GM12891 (cell line): ENCODE results near the gene ARMC5. TPM values are rescaled to one million over a fixed set of nuclear protein-coding genes. Genes with fewer than 3 reads are reported as not detected.
A peak's percentile ranks its signal among the peaks of the same experiment; 100 is the strongest.
"Not testable (repeated sequence)": the region's sequence is repeated elsewhere in the genome, so short reads cannot be mapped to it uniquely, and the experiment has no call there.

ENCODE experiments used
- DNase-seq: peaks from one replicate; pipeline ENCODE4 v3.0.0; 2011; ENCODE audit warnings: low spot score; ENCODE audit not compliant: insufficient read length
- FAIRE-seq: peaks from 2 replicates; lab custom pipeline; 2011; peaks lifted over from hg19 to GRCh38; lab: Jason Lieb, UNC
- PAX5 ChIP-seq: IDR thresholded peaks from 2 replicates; pipeline ENCODE4 v1.6.1; 2011; ENCODE audit warnings: low read length, moderate library complexity, mild to moderate bottlenecking; ENCODE audit not compliant: insufficient read depth, severe bottlenecking
- POLR2A ChIP-seq: IDR thresholded peaks from 2 replicates; pipeline ENCODE4 v1.6.1; 2011; ENCODE audit warnings: low read depth, low read length, control low read depth
- POLR2AphosphoS5 ChIP-seq: IDR thresholded peaks from 2 replicates; pipeline ENCODE4 v1.6.1; 2011; ENCODE audit warnings: low read depth, low read length, control low read depth
- POU2F2 ChIP-seq: IDR thresholded peaks from 2 replicates; pipeline ENCODE4 v1.6.1; 2011; ENCODE audit warnings: low read depth, mild to moderate bottlenecking, control low read depth, low read length, moderate library complexity
- SPI1 ChIP-seq: IDR thresholded peaks from 2 replicates; pipeline ENCODE4 v1.6.1; 2011; ENCODE audit warnings: low read depth, low read length, control low read depth
- TAF1 ChIP-seq: IDR thresholded peaks from 2 replicates; pipeline ENCODE4 v1.6.1; 2011; ENCODE audit warnings: low read depth, low read length, control low read depth
- polyA plus RNA-seq: library from polyadenylated mRNA; unstranded; fragments of >200 nt; gene quantifications from one replicate; pipeline ENCODE4 v1.2.1, GENCODE V29; 2012; ENCODE audit warnings: low read depth, missing spikeins, inconsistent platforms; ENCODE audit not compliant: missing spikeins

The ARMC5 gene, protein sequence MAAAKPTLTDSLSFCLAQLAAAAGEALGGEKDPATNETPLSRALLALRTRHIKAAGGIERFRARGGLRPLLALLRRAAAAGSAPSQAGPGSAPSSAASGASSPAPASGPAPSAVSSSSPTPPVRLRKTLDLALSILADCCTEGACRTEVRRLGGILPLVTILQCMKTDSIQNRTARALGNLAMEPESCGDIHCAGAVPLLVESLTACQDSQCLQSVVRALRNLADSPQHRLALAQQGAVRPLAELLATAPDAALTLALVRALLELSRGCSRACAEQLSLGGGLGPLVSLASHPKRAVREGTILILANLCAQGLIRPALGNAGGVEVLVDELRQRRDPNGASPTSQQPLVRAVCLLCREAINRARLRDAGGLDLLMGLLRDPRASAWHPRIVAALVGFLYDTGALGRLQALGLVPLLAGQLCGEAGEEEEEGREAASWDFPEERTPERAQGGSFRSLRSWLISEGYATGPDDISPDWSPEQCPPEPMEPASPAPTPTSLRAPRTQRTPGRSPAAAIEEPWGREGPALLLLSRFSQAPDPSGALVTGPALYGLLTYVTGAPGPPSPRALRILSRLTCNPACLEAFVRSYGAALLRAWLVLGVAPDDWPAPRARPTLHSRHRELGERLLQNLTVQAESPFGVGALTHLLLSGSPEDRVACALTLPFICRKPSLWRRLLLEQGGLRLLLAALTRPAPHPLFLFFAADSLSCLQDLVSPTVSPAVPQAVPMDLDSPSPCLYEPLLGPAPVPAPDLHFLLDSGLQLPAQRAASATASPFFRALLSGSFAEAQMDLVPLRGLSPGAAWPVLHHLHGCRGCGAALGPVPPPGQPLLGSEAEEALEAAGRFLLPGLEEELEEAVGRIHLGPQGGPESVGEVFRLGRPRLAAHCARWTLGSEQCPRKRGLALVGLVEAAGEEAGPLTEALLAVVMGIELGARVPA
- polyA plus RNA-seq = 7.6 TPM

DNA sequence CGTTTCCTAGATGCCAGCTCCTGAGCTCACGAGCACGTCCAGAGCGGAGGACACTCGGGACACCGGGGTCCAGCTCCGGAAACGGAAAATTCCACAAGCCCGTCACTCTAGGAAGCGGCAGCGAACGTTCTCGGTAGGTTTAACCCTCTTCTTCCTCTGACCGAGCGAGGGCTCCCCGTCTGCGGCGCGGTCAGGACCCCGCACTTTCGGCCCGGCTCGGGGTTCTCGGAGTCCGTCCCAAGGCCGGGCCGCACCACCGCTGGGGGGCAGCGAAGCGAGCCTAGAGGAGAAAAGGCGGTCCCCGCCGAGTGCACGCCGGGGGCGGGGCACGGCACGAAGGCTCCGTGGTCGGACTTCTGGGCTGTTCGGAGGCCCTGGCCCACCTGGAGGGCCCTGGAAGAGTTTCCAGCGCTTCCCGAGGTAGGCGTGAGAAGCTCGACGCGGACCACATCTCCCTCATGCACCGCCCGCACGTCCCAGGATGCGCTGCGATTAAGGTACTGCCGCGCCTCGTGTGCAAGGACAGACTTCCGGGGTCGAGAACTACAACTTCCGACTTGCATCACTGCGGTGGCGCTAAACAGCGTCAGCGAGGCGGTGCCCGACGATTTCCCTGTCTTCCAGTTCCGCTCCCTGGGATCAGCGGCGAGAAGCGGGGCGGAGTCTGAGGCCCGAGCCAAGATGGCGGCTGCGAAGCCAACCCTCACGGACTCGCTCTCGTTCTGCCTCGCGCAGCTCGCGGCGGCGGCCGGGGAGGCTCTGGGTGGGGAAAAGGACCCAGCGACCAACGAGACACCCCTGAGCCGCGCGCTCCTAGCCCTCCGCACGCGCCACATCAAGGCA is at the start of gene ARMC5:
TSS of gene ARMC5 (plus strand) at position 658 of the 843 bp plus-strand sequence. CDS start at position 682, 24 bp downstream.
- FAIRE-seq (no peak), DNase-seq (peak; percentile 79)
- TF ChIP-seq TAF1 (peak; percentile 91), POLR2AphosphoS5 (peak; percentile 91), POLR2A (peak; percentile 88), POU2F2 (peak; percentile 73; the same call in 1 of the 2 replicates), SPI1 (peak; percentile 83), PAX5 (peak; percentile 49)

- no peak for FAIRE-seq
- no peak for DNase-seq
- no peak for TF ChIP-seq TAF1
- no peak for TF ChIP-seq SPI1
- TF ChIP-seq PAX5 = no peak
- TF ChIP-seq POU2F2 = no peak
- no peak for TF ChIP-seq POLR2AphosphoS5
- no peak for TF ChIP-seq POLR2A
Measured at GRCh38 chr16:31410082-31410481, 49.2 kb upstream of the ARMC5 start.

DNA sequence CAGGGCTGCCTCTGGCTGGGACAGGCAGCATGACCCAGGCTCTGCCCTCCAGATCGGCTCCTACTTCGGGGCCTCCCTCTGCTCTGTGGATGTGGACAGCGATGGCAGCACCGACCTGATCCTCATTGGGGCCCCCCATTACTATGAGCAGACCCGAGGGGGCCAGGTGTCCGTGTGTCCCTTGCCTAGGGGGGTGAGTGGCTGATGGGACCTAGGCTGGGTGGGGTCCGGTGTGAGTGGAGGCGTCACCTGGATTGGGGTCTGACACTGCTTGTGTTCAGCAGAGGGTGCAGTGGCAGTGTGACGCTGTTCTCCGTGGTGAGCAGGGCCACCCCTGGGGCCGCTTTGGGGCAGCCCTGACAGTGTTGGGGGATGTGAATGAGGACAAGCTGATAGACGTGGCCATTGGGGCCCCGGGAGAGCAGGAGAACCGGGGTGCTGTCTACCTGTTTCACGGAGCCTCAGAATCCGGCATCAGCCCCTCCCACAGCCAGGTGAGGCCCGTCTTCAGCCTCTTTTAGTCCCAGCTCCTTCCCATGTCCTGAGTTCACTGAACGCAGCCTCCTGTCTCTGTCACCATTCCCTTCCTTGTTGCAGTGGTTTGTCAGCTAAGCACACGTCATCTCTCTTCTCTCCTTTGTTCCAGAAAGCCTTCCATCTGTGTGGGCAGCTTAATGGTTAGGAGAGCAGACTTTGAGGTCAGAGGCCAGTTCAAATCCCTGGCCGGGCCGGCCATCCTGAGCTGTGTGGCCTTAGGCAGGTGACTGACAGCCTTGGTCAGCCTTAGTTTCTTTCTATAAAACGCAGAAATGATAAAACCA is 48.1 kb upstream of the ARMC5 start:
- TF ChIP-seq TAF1 = no peak
- no peak for TF ChIP-seq POLR2A
- TF ChIP-seq POLR2AphosphoS5 = no peak
- TF ChIP-seq POU2F2 = no peak
- TF ChIP-seq SPI1 = no peak
- no peak for TF ChIP-seq PAX5
- FAIRE-seq = no peak

DNA sequence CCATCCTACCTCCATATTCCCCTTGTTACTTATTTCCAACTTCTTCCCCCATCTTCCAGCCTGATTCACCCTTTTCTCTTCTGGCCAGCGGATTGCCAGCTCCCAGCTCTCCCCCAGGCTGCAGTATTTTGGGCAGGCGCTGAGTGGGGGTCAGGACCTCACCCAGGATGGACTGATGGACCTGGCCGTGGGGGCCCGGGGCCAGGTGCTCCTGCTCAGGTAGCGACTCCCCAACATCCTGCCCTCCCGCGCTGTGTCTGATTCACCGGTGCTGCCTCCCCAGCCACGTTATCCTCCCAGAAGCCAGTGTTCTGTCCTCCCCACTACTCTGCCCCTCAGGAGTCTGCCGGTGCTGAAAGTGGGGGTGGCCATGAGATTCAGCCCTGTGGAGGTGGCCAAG is 46.6 kb upstream of the ARMC5 start:
- no peak for TF ChIP-seq TAF1
- no peak for TF ChIP-seq POLR2A
- no peak for TF ChIP-seq POU2F2
- TF ChIP-seq POLR2AphosphoS5 = no peak
- TF ChIP-seq PAX5 = no peak
- TF ChIP-seq SPI1 = no peak
- DNase-seq (no peak), FAIRE-seq (no peak)

More for the DNA sequence above, 48.1 kb upstream of the ARMC5 start:
- no peak for DNase-seq

GRCh38 chr16:31413381-31413780 is 45.9 kb upstream of the ARMC5 start:
- FAIRE-seq = no peak
- no peak for DNase-seq
- TF ChIP-seq POLR2AphosphoS5 (no peak), POLR2A (no peak), POU2F2 (no peak), TAF1 (no peak)

DNA sequence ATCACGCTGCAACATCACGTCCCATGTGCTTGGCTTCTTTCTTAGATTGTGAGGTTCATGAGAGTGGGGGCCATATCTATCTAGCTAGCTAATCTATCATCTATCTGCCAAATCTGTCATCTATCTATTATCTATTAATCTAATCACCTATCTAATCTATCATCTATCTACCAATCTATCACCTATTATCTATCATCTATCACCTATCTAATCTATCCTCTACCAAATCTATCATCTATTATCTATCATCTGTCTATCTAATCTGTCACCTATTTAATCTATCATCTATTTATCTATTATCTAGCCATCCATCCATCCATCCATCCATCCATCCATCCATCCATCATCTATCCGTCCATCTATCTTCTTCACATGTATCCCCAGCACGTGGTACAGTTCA is 45.4 kb upstream of the ARMC5 start:
- TF ChIP-seq TAF1 (no peak), PAX5 (no peak), POLR2AphosphoS5 (no peak), POLR2A (no peak)
- DNase-seq (no peak), FAIRE-seq (no peak)

DNA sequence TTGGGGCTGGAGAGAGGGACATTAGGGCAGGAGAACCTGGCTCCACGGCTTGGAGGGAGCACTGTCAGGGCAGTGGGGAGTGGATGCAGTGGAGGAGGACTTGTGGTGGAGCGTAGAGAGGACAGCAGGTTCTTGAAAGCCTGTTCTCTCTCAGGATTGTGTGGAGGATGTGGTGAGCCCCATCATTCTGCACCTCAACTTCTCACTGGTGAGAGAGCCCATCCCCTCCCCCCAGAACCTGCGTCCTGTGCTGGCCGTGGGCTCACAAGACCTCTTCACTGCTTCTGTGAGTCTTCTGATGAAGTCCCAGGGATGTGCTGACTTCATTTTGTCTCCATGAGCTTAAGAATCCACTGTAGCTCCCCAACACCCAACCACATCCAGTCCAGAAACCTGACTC is 44.6 kb upstream of the ARMC5 start:
- FAIRE-seq = no peak
- TF ChIP-seq SPI1 (no peak), POLR2A (no peak)
- DNase-seq = no peak

GRCh38 chr16:31416371-31416770 is 42.9 kb upstream of the ARMC5 start:
- no peak for FAIRE-seq
- no peak for TF ChIP-seq POLR2A
- no peak for TF ChIP-seq TAF1
- TF ChIP-seq PAX5 = no peak
- no peak for TF ChIP-seq SPI1
- no peak for TF ChIP-seq POU2F2
- no peak for TF ChIP-seq POLR2AphosphoS5

DNA sequence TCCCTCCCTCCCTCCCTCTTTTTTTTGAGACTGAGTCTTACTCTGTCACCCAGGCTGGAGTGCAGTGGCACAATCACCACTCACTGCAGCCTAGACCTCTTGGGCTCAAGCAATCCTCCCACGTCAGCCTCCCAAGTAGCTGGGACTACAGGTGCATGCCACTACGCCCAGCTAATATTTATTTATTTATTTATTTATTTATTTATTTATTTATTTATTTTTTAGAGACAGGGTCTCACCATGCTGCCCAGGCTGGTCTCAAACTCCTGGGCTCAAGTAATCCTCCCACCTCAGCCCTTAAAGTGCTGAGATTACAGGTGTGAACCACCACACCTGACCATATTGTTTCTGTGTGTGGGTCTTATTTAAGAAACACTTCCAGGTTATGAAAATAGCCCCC is 42.3 kb upstream of the ARMC5 start:
- not testable (repeated sequence) for FAIRE-seq, DNase-seq

More at GRCh38 chr16:31416371-31416770, 42.9 kb upstream of the ARMC5 start:
- DNase-seq = no peak
